HepG2 (cell line): Measurements from ENCODE around the gene MYOM1. TPM values are rescaled to one million over a fixed set of nuclear protein-coding genes. Genes with fewer than 3 reads are reported as not detected.
A peak's percentile ranks its signal among the peaks of the same experiment; 100 is the strongest.

ENCODE experiments used
- FOXP1 ChIP-seq, 2 experiments: fragments of 450-650 bp in 1 of 2; IDR thresholded peaks; 2 replicates each; pipeline ENCODE4 v1.6.1; 2017 to 2018; ENCODE audit warnings: antibody characterized with exemption in 1 of 2
- GTF2F1 ChIP-seq: fragments of 150-350 bp; IDR thresholded peaks from 2 replicates; pipeline ENCODE4 v1.6.1; 2014; ENCODE audit warnings: low read length
- HDAC1 ChIP-seq: sonication (generic); formaldehyde crosslinking; IDR thresholded peaks from 2 replicates; pipeline ENCODE4 v1.5.1; 2020; ENCODE audit warnings: mild to moderate bottlenecking, missing genetic modification reagents
- KAT7 ChIP-seq: IDR thresholded peaks from 2 replicates; pipeline ENCODE4 v1.6.1; 2018; ENCODE audit warnings: borderline replicate concordance, missing compliant biosample characterization
- MAX ChIP-seq: IDR thresholded peaks from 2 replicates; pipeline ENCODE4 v1.6.1; 2012; ENCODE audit warnings: inconsistent platforms
- MTA1 ChIP-seq: sonication (generic); formaldehyde crosslinking; IDR thresholded peaks from 2 replicates; pipeline ENCODE4 v1.4.0; 2020; ENCODE audit warnings: missing genetic modification reagents, mild to moderate bottlenecking, borderline replicate concordance
- SOX13 ChIP-seq, 3 experiments: fragments of 450-650 bp in 1 of 3; sonication (generic) in 1 of 3; formaldehyde crosslinking in 1 of 3; IDR thresholded peaks in 2 of 3; conservative IDR thresholded peaks in 1 of 3; 2 replicates each; pipeline versions ENCODE4 v1.5.0 to v1.6.1; 2016 to 2020; ENCODE audit warnings: antibody characterized with exemption in 1 of 3, mild to moderate bottlenecking in 1 of 3, missing compliant biosample characterization in 1 of 3, missing genetic modification reagents in 1 of 3, moderate library complexity in 1 of 3
- ZHX1 ChIP-seq: sonication (generic); formaldehyde crosslinking; IDR thresholded peaks from 2 replicates; pipeline ENCODE4 v1.8.1; 2022; ENCODE audit warnings: low read depth, mild to moderate bottlenecking, missing genetic modification reagents
- ZIK1 ChIP-seq: sonication (generic); formaldehyde crosslinking; IDR thresholded peaks from 2 replicates; pipeline ENCODE4 v1.5.0; 2020; ENCODE audit warnings: mild to moderate bottlenecking, low read depth, missing genetic modification reagents, borderline replicate concordance
- ZNF124 ChIP-seq: sonication (generic); formaldehyde crosslinking; IDR thresholded peaks from 2 replicates; pipeline ENCODE4 v1.4.0; 2020; ENCODE audit warnings: missing genetic modification reagents
- ZNF205 ChIP-seq: IDR thresholded peaks from 2 replicates; pipeline ENCODE4 v1.6.1; 2018; ENCODE audit warnings: missing biosample characterization, missing genetic modification reagents
- ZNF503 ChIP-seq: sonication (generic); formaldehyde crosslinking; IDR thresholded peaks from 2 replicates; pipeline ENCODE4 v1.4.0; 2020; ENCODE audit warnings: missing genetic modification reagents
- ZNF614 ChIP-seq: IDR thresholded peaks from 2 replicates; pipeline ENCODE4 v1.6.1; 2018; ENCODE audit warnings: missing biosample characterization, missing genetic modification reagents, inconsistent platforms, borderline replicate concordance
- polyA plus RNA-seq, 8 experiments: library from polyadenylated mRNA; depleted of rRNA in 3 of 8; stranded (reverse) in 7 of 8; unstranded in 1 of 8; fragments of >200 nt; fragmentation: Illumina TruSeq in 4 of 8; extraction: Trizol in 4 of 8; gene quantifications; 2 replicates each; pipeline versions ENCODE4 v1.2.1 to v1.2.3, GENCODE V29; 2011 to 2016; ENCODE audit warnings: low read depth in 4 of 8, missing spikeins in 1 of 8, mixed read lengths in 1 of 8; ENCODE audit not compliant: insufficient read depth in 1 of 8
- total RNA-seq, 5 experiments: library from RNA; depleted of rRNA; stranded (reverse); fragments of >200 nt; fragmentation: Illumina TruSeq; extraction: Trizol; gene quantifications; 2 replicates each; pipeline ENCODE4 v1.2.3, GENCODE V29; 2016; ENCODE audit warnings: low read depth in 1 of 5
- TF ChIP-seq, protein P1 (sequence below), 2 experiments: fragments of 450-650 bp in 1 of 2; sonication (generic) in 1 of 2; formaldehyde crosslinking in 1 of 2; IDR thresholded peaks; 2 replicates each; pipeline versions ENCODE4 v1.6.1 to v1.8.0; 2016 to 2022; ENCODE audit warnings: antibody characterized with exemption in 1 of 2, mild to moderate bottlenecking in 1 of 2, missing genetic modification reagents in 1 of 2

Gene MYOM1
- total and polyA plus RNA-seq, 2 of the 13 experiments (the other 11 are each of a cell fraction or from before 2014, with no cell fraction given) = 0.46 to 0.98 TPM

DNA sequence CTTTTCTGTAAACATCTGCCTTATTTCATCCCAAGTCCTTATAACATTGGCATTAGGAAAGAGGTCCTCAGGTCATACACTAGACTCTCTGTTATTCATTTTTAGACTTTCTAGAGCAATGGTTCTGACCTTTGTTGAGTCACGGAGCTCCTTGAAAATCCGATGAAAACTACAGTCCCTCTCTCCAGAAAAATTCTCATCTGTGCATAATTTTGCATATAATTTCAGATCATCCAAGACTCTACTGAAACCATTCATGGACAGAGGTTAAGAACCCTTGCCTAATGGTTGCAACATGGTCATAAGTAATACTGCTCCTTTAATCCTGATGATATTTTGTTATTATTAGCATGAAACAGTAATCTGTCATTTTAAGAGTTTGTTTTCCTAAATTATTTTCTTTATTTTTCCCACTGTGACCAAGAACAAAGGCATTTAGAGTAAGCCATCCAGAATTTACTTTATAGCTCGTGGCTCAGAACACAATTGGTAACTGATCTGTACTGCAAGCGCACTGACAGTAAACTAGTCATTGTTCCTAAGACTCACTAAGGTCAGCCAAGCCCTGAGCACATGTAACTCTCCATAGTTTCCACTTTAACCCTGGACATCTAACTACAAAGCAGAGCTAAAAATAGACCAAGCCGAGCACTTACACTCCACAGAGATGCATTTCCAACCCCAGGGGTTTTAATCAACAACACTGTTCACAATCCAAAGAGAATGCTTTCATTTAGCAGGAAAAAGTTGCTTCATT lies 8.4 kb downstream of the MYOM1 start (continued):
- TF ChIP-seq ZNF614 (CRISPR knock-in tag) (no peak), MAX (peak; percentile 55; the same call in 1 of the 2 replicates), FOXP1 (IDR thresholded peaks at IDR 0.05) (no peak), FOXP1 (CRISPR knock-in tag; IDR thresholded peaks at IDR 0.05) (peak; percentile 23; the same call in 1 of the 2 replicates), ZHX1 (CRISPR knock-in tag) (no peak), ZIK1 (no peak), ZNF124 (CRISPR knock-in tag) (no peak), ZNF503 (no peak), MTA1 (CRISPR knock-in tag) (no peak), GTF2F1 (no peak), SOX13 (IDR thresholded peaks at IDR 0.05) (peak; percentile 47; the same call in 1 of the 2 replicates), SOX13 (CRISPR knock-in tag; conservative IDR thresholded peaks at IDR 0.05 in 1 of 2, IDR thresholded peaks at IDR 0.05 in 1 of 2) (peak in 1 of 2 experiments; percentile 95; a peak in 2 of 4 replicates), HDAC1 (CRISPR knock-in tag) (no peak), ZNF205 (no peak), KAT7 (CRISPR knock-in tag) (no peak)
- TF ChIP-seq, protein P1, sequence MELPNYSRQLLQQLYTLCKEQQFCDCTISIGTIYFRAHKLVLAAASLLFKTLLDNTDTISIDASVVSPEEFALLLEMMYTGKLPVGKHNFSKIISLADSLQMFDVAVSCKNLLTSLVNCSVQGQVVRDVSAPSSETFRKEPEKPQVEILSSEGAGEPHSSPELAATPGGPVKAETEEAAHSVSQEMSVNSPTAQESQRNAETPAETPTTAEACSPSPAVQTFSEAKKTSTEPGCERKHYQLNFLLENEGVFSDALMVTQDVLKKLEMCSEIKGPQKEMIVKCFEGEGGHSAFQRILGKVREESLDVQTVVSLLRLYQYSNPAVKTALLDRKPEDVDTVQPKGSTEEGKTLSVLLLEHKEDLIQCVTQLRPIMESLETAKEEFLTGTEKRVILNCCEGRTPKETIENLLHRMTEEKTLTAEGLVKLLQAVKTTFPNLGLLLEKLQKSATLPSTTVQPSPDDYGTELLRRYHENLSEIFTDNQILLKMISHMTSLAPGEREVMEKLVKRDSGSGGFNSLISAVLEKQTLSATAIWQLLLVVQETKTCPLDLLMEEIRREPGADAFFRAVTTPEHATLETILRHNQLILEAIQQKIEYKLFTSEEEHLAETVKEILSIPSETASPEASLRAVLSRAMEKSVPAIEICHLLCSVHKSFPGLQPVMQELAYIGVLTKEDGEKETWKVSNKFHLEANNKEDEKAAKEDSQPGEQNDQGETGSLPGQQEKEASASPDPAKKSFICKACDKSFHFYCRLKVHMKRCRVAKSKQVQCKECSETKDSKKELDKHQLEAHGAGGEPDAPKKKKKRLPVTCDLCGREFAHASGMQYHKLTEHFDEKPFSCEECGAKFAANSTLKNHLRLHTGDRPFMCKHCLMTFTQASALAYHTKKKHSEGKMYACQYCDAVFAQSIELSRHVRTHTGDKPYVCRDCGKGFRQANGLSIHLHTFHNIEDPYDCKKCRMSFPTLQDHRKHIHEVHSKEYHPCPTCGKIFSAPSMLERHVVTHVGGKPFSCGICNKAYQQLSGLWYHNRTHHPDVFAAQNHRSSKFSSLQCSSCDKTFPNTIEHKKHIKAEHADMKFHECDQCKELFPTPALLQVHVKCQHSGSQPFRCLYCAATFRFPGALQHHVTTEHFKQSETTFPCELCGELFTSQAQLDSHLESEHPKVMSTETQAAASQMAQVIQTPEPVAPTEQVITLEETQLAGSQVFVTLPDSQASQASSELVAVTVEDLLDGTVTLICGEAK (IDR thresholded peaks at IDR 0.05) = no peak
- TF ChIP-seq, protein P1 (CRISPR knock-in tag; IDR thresholded peaks at IDR 0.05) = no peak
